COLO668 (cell line): ENCODE measurements around the gene CYSRT1.

Source experiments
- DNase-seq: peaks from one replicate; lab custom pipeline; 2025; ENCODE audit not compliant: unreplicated experiment; lab: John Stamatoyannopoulos, UW

Gene CYSRT1

DNA sequence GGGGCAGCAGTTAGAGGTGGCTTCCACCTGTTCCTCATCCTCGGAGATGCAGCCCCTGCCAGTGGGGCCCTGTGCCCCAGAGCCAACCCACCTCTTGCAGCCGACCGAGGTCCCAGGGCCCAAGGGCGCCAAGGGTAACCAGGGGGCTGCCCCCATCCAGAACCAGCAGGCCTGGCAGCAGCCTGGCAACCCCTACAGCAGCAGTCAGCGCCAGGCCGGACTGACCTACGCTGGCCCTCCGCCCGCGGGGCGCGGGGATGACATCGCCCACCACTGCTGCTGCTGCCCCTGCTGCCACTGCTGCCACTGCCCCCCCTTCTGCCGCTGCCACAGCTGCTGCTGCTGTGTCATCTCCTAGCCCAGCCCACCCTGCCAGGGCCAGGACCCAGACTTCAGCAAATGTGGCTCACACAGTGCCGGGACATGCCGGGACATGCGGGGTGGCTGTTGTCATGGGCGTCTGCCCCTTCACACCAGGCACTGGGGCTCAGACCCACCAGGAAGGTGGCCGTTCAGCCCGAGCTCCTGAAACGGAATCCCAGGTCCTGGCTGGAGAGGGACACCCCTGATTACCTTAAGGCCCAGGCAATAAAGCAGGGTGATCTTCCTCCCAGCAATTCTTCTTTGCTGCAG is 841 bp downstream of the CYSRT1 start:
- no peak for DNase-seq

DNA sequence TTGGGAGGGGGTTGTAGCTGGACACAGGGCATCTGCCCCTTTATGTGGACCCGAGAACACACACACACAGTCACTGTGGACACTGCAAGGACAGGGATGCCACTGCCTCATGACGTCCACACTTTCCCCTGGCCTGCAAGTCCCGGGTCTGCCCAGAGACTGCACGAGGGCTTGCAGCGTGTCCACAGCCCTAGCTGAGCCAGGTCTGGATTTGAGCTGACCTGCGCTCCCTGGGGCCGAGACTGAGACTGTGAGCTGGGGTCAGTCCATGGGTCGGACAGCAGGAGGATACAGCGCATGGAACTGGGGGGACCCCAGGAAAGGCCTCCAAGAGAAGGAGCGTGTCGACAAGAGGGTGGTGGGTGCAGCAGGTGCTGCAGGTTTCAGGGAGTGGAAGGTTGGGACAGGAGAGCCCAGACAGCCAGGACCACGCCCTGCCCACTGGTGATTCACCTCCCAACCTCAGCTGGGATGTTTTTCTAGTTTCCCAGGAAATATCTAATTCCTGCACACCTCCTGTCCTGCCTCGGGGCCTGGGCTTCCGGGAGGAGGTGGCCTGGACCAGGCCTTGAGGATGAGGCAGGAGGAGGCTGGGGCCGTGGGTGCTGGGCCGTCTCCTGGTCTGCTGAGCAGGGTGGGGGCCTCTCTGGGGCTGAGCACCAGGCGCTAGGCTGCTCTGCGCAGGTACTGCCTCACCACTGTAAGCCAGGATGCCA is 1.5 kb downstream of the CYSRT1 start:
- no peak for DNase-seq

DNA sequence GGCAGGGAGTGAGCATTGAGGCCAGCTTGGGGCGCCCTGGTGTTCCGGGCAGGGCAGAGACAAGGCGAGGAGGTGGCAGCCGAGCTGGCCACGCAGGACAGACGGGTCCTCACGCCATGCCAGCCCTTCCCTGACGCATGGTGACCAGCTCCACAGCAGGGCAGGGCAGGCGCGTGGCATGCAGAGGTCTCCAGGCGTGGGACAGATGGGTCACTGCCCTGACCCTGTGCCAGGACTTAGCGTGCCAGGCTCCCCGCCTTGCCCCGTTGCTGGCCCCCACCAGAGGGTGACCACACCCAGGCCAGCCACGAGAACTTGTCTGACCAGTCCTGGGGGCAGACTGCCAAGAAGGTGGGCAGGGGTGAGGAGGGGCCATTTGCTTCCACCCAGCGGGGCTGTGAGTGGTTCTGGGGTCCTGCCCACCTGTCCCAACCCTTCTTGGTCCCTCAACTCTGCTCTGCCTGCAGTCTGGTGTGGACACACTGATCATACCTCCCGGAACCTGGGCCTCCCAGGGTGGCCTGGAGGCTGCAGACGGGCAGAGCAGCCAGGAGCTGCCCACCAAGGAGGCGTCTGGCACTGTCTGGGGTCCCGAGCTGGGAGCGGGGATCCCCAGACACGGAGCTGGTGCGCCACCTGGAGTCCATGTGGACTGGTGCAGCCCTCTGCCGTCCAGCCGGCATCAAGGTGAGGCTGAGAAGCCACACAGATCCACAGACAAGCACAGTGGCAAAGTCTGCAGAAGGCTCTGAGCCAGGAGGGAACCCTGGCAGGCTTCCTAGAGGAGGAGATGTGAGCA is 2.3 kb downstream of the CYSRT1 start, which contains the start of gene RNF224:
Gene RNF224, plus strand, starts transcription at position 449 of the 799 bp plus-strand sequence. CDS start 834 bp downstream, outside the sequence.
- DNase-seq = peak; percentile 79

DNA sequence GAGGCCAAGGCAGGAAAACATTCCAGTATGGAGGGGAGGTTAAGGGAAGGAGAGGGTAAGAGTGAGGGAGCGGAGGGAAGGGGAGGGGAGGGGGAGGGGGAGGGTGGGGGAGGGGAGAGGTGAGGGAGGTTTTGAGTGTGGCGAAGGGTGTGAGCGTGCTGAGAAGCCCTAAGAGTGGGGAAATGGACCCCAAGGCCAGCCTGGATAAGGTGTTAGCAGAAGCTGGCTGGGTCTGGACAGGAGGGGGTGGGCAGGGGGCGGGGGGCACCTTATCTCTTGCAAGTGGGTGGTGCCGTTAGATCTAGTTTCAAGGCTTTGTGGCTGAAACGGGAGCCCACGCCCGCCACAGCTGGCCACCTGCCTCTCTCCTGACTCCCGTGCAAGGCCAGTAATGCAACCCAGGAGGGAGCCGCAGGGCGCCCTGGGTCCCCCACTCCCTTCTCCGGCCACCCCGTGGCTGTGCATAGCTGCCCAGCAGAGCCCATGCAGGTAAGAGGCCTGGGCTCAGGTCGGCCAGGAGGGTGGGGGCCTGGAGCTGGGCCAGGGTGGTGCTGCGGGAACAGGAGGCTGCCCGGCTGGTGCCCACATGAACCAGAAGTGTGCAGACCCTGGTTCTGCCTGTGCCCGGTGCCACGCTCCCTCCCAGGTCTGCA is 3.0 kb downstream of the CYSRT1 start:
- no peak for DNase-seq

DNA sequence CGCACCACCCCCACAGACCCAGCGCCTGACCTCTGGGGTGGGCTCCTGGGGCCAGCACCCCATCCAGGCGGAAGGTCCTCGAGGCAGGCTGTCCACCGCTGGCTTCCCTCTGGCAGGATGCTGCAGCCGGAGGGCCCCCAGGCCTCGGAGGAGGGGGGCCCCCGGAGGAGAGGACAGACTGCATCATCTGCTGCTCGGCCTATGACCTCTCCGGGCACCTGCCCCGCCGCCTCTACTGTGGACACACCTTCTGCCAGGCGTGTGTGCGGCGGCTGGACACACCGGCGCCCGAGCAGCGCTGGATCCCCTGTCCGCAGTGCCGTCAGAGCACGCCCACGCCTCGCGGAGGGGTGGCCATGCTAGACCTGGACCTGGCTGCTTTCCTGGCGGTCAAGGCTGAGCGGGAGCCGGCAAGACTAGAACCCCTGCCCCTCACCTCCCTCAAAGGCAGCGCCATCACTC is 3.6 kb downstream of the CYSRT1 start:
- DNase-seq = no peak

DNA sequence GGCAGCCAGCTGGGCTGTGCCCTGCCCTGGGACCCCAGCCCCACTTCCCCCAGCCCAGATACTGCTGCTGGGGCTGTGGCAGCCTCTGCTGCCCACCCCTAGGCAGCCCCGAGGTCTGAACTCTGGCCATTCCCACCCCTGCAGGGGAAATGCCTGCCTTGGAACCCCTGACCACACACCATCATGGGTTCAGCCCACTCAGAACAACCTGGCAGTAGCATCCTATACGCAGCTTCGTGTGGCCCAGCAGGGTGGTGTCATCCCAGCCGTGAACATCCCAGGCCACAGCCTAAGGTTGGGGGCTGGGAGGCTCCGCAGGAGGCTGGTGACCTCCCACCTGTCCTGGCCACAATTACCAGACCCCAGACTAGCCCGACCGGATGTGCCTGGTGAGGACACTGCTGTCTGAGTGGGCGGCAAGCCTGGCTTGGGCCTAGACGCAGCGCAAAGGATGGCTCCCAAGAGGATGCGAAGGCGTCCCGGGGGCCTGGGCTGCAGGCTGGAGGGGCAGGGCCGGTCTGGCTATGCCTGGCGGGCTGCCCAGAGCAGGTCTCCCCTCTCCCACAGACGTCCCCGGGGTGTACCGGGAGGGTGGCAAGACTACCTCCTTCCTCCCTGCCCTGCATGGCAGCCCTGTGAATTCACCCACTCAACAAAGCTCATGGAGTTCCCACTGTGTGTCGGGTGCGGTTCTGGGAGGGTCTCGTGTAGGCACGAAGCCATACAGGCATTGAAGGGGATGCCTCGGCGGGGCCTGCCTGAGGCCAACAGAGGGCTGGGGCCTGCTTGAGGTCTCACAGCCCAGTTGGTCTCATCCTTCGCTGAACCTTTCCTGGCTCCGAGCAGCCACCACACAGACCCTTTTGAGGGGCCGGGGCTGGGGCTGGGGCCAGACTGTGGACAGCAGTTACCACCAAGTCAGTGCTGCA is 4.3 kb downstream of the CYSRT1 start:
- DNase-seq = no peak

DNA sequence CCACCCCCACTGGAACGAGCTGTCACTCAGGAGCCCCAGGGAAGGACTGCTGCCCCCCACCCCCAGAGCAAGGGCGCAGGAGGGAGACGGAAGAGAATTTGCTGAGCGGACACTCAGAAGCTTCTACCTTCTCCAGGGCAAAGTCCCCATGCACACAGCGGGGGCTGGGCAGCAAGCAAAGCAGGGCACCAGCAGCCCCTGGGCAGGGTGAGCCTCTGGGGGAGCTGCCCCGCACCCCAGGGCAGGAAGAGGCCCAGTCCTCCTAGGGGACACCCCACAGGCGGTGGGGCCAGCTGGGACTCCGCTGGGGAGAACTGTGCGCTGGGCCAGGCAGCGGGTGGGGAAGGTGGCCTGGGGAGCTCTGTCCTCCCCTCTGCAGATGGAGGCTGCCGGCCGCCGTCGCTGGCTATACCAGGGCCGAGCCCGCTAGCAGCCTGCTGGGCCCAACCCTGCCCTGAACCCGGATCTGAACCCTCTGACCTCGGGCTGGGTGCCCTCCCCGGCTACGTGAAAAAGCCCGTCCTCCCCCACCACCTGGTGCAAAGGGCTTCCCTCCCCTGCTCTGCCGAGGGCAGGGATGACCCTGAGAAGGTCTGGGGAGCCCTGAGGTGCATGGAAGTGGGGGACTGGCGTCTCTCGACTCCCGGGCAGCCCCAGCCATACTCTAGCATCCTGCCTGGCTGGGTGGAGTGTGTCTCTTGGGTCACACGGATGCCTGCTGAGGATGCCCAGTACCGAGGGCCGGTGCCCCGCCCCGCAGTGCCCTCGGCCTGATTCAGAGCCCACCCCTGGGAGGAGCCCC is 5.1 kb downstream of the CYSRT1 start:
- no peak for DNase-seq

DNA sequence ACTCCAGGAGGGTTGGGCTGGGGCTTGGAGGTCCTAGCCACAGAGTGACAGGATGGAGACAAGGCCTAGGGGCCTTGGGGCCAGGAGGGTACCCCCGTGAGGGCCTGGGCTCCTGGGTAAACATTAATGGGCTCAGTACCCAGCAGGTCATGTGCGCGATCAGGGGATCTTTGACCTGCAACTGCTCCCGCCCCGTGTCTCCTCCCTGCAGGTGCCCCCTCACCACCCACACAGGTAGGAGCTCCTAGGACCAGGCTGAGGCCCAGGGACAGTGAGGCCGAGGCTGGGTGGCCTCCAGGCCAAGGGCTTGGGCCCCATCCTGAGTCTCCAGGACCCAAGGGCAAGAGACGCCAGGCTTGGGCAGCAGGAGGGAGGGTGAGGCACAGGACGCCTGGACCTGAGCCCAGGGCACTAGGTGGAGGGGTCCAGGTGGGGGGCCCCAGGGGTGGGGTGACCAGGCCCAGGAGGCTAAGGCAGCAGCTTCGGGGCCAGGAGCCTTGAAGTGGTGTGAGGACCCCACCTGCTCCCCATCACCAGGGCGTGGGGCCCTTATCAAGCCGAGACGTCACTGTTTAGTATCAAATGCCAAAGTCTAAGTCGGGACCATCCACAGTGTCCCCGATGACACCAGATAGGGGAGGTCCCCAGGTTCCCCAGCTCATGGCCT is 5.9 kb downstream of the CYSRT1 start, which contains the start of gene SLC34A3:
Gene SLC34A3, plus strand, starts transcription at position 197 of the 667 bp plus-strand sequence. CDS start 802 bp downstream, outside the sequence.
- DNase-seq = no peak

DNA sequence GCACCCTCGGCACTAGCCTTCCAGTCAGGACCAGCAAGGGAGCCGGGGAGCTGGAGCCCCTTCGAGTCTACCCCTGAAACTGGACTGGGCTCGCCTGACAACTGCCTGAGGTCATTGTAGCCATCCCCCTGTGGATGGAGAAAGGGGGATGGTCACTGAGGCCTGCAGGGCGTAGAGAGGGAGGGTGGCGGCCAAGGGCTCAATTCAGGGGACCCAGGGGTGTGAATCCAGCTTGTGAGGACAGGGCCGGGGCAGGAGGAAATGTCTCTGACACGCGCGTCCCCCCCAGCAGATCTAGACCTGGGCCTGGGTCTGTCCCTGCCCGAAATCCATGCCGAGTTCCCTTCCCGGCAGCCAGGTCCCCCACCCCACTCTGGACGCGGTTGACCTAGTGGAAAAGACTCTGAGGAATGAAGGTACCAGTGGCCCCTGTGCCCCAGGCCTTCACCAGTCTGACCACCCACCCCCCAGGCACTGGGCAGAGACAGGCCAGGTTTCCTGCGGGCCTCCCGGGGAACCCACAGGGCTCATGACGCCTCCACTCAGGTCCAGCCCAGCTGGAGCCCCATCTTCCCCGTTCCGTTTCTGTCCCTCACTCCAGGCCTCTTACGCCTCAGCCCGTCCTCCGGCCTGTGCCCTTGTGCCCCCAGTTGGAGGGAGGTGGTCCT is 6.5 kb downstream of the CYSRT1 start:
- DNase-seq = no peak

DNA sequence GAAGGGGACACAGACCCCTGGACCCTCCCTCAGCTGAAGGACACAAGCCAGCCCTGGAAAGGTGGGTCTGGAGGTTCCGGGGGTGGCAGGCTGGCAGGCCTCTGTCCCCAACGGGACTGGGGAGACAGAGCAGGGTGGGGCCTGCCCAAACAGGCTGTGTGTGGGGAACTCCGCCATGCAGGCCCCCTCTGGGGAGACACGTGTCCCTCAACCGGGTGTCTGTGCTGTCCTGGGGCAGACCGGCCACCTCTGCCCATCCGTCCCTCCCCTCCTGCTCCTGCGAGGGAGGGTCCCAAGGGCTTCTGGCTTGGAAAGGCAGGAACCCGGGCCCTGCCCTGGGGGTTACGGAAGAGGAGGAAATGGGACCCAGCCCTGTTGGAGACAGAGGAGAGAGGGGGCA is 7.1 kb downstream of the CYSRT1 start:
- DNase-seq = no peak

DNA sequence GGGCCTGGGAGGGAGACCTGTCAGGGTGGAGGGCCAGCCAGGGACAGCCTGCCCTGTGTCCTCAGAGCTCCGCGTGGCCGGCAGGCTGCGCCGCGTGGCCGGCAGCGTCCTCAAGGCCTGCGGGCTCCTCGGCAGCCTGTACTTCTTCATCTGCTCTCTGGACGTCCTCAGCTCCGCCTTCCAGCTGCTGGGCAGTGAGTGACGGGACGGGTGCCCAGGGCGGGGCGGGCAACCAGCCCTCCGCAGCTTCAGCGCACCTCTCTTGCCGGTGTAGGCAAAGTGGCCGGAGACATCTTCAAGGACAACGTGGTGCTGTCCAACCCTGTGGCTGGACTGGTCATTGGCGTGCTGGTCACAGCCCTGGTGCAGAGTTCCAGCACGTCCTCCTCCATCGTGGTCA is 7.5 kb downstream of the CYSRT1 start:
- no peak for DNase-seq

DNA sequence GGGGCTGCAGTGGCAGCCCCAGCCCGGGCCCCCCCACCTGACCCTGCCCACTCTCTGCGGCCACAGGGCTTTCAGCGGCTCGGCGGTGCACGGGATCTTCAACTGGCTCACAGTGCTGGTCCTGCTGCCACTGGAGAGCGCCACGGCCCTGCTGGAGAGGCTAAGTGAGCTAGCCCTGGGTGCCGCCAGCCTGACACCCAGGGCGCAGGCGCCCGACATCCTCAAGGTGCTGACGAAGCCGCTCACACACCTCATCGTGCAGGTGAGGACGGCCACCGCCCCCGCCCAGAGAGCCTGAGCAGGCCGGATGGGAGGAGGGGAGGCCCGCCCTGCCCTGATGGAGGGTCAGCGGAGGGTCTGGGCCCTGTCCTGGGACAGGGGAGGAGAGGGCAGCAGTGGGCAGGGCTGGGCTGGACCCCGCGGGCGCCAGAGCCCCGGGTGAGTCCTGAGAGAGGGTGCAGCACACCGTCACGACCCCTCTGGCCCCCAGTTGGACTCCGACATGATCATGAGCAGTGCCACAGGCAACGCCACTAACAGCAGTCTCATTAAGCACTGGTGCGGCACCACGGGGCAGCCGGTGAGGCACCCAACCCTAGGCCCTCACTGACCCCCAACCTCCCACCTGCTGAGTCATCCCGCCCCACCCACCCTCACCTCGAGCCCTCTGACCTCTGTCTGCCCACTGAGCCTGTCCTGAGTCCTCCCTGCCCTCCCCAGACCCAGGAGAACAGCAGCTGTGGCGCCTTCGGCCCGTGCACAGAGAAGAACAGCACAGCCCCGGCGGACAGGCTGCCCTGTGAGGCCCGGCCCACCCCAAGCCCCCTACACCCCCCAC is 8.4 kb downstream of the CYSRT1 start:
- DNase-seq = peak; percentile 63

DNA sequence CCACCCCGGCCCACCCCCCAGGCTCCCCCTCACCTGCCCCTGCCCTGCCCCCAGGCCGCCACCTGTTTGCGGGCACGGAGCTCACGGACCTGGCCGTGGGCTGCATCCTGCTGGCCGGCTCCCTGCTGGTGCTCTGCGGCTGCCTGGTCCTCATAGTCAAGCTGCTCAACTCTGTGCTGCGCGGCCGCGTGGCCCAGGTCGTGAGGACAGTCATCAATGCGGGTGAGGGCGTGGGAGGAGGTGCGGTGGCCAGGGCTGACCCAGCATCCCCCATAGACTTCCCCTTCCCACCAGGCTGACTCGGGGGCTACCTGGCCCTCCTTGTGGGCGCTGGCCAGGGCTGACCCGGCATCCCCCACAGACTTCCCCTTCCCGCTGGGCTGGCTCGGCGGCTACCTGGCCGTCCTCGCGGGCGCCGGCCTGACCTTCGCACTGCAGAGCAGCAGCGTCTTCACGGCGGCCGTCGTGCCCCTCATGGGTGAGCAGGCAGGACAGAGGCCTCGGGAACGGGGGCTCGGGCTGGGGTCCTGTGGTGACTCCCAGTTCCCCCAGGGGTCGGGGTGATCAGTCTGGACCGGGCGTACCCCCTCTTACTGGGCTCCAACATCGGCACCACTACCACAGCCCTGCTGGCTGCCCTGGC is 9.2 kb downstream of the CYSRT1 start:
- peak; percentile 64 for DNase-seq

DNA sequence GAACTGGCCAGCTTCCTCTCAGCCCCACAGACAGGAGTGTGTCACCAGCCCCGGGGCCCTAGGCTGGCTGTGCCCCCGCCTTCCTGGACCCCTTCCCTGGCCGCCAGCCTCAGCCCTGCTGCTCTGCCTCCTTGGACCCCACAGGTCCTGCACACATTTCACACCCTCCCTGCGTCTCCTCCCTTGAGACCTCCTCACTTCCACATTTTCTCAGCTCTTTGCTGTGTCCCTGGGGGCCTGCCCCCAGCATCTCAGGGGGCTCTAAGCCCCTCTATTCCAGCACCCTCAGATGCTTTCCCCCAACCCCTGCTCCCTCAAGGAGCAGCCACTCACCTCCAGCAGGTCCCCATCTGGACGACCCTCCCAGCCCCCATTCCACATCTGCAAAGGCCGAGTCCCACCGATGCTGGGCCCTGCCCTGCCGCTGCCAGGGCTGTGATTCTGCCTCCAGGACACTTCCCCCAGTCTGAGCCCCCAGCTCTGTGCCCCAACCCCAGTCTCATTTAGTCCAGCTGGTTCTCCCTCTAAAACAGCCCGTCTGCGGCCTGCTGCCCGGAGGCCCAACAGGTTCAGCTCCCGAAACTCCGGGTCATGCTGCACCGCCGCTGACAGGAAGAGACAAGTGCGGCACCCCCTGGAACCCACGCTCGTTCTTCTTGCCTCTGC is 9.9 kb downstream of the CYSRT1 start:
- DNase-seq = no peak

DNA sequence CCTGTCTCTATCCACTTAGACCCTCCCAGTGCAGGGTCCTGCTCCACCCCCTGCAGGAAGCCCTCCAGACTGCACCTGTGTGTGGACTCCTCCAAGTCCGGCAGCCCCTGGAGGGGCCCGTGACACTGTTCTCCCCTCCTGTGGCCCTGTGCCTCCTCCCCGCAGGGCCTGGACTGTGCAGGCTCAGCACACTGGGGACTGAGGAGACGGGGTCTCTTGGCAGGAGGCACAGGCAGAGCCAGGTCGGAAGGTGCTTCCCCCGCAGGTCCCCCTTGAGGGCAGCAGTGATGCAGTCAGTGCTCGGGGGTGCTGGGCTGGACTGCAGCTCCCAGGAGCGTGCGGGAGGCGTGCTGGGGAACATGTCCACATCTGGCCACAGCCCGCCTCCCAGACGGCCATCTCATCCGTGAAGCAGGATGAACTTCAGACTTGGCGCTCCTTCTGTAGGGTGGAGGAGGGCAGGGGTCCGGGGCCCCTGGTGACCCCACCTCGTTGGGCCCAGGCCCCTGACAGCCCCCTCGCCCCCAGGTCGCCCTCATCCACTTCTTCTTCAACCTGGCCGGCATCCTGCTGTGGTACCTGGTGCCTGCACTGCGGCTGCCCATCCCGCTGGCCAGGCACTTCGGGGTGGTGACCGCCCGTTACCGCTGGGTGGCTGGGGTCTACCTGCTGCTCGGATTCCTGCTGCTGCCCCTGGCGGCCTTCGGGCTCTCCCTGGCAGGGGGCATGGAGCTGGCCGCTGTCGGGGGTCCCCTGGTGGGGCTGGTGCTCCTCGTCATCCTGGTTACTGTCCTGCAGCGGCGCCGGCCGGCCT is 10.7 kb downstream of the CYSRT1 start:
- DNase-seq = no peak
